Right lung (tissue), 5 donors: ENCODE measurements around the gene DYNC1LI1. TPM values are rescaled to one million over a fixed set of nuclear protein-coding genes. Genes with fewer than 3 reads are reported as not detected.
"Not testable (repeated sequence)": the region's sequence is repeated elsewhere in the genome, so short reads cannot be mapped to it uniquely, and the experiment has no call there.

ENCODE experiments used
- DNase-seq, 2 donors: peaks; one replicate each; pipeline ENCODE4 v3.0.0-alpha.2; 2013
- polyA plus RNA-seq, 5 donors: library from polyadenylated mRNA; unstranded; fragments of 120-200 nt; gene quantifications; one replicate each; pipeline versions ENCODE4 v1.2.1 to v1.2.3, GENCODE V29; 2013; ENCODE audit warnings: inconsistent platforms in 1 of 5, low replicate concordance in 1 of 5; ENCODE audit not compliant: insufficient read length in 5 of 5, insufficient read depth in 1 of 5

The DYNC1LI1 gene
- polyA plus RNA-seq, 5 donors: 36.7 to 47.5 (median 40.7) TPM

DNA sequence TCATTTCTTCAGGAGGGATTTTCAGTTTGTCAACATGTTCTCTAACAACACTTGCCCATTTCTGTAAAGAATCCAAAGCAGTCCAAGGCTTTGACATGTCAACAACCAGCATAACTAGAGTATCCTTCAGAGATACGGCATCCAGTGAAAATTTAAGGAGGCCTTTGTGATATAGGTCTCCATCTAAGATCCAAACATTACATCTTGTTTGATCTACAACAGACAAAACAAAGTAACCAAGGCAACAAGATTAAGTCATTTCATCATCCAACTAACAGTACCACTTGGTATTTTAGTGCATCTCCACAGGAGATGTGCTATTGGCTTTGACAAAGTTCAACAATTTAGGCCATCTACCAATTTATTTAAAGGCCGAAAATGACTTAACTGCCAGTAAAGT is 25.8 kb downstream of the DYNC1LI1 start:
- DNase-seq: peak in 1 of 2 donors; percentile 4

DNA sequence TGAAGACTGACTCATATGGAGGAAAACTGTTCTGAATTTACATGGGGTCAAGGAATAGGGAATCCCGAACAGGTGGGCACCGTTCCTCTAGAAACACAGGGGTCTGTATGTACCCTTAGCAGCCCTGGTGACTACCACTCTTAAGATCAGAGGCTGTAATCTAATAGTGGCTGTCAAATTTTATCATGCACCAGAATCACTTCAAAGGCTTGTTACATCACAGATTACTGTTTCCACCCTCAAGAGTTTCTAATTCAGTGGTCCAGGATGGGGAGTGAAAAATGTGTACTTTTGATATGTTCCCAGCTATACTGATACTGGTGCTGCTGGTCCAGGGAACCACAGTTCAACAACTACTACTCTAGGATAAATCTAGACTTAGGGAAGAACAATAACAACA is 27.9 kb downstream of the DYNC1LI1 start:
- DNase-seq: no peak

DNA sequence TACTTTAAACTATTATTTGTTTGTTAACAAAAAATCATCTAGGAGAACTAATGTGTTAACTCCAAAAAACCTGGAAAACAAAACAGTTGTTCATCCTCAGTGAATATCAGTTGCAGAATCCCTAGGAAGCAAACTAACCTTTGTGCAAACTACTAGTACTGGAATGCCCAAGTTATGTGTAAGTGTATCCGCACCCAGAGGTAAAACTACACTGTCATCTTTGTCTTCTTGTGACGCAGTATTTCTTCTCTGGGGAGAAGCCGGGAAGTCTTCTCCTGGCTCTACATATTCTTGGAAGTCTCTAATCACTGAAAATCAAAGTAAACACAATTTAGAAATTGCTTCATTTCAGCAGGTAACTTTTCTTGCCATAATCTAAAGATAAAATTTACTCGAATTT is 29.8 kb downstream of the DYNC1LI1 start:
- DNase-seq: no peak

DNA sequence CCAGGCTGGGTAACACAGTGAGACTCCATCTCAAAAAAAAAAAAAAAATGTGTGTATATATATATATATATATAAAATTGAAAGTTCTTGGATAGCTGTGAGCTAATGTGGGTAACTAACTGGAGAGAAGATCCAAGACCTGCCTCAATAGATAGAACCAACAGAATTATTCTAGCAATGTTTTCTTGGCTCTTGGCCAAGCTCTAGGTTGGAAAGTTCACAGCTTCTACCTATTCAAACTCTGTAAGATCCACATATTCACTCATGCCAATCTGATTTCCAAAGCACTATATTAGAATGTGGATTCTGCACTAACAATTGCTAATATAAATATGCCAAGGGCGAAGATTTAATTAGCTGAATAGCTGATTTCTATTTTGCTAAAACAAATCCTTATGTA is 38.2 kb downstream of the DYNC1LI1 start:
- no peak for DNase-seq

DNA sequence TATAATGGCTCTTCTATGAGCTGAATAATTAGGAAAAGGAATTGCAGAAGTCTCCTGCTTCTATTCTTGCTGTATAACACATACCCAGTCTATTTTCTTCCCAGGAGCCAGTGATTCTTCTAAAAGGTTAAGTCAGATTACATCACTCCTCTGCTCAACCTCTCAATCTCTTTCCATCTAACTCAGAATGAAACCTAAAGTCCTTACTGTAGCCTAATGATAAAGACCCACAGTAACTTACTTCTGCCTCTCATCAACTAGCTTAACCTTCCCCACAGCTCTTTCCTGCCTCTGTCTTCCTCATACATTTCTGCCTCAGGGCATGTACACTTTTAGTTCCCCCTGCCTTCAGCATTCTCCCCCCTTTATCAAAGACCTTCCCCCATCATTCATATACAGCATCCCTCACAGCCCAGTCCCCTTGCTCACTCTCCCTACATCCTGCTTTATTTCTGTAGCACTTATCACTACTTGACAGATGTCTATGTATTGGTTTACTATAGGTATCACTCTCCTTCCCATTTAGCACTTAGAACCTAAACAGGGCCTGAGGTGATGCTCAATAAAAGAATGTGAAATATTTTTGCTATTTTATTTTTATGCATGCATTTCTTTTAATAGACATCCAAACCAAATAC is 39.5 kb downstream of the DYNC1LI1 start:
- no peak for DNase-seq

DNA sequence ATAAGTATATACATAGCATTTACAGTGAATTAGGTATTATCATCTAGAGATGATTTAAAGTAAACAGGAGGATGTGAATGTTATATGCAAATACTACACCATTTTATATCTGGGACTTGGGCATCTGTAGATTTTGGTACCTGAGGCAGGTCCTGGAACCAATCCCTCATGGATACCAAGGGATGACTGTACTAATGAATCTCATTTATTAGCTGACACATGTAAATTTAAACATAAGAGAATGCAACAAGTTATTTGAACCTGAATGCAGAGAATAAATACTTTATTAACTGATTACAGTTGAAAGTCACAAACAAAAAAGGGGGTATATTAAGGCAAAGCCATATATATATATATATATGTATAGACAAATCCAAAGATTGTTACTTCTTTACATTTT is 44.9 kb downstream of the DYNC1LI1 start:
- DNase-seq: no peak

DNA sequence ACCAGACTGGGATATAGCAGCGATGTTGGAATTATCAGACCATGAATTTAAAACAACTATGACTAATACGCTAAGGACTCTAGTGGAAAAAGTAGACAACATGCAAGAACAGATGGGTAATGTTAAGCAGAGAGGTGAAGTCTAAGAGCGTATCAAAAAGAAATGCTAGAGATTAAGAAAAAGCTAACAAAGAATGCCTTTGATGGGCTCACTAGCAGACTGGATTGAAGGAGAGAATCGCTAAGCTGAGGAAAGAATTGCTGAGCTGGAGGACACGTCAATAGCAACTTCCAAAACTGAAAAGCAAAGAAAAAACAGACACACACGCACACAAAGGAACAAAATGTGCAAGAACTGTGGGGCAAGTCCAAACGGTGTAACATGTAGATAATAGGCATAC is 48.0 kb downstream of the DYNC1LI1 start:
- no peak for DNase-seq

DNA sequence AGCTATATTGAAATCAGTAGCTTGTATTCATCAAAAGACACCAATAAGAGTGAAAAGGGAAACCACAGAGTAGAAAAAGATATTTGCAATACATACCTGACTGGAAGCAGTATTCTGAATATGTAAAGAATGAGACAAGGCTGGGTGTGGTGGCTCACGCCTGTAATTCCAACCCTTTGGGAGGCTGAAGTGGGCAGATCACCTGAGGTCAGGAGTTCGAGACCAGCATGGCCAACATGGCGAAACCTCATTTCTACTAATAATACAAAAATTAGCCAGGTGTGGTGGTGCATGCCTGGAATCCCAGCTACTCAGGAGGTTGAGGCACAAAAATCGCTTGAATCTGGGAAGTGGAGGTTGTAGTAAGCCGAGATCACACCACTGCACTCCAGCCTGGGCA is 51.7 kb downstream of the DYNC1LI1 start:
- not testable (repeated sequence) for DNase-seq

DNA sequence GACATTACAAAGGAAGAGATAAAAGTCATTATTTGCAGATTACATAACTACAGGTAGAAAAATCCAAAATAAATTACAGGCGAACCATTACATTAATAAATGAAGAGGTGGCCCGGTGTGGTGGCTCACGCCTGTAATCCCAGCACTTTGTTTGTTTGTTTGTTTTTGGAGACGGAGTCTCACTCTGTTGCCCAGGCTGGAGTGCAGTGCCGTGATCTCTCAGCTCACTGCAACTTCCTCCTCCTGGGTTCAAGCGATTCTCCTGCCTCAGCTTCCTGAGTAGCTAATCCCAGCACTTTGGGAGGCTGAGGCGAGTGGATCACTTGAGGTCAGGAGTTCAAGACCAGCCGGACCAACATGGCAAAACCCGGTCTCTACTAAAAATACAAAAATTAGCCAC is 53.9 kb downstream of the DYNC1LI1 start:
- not testable (repeated sequence) for DNase-seq

DNA sequence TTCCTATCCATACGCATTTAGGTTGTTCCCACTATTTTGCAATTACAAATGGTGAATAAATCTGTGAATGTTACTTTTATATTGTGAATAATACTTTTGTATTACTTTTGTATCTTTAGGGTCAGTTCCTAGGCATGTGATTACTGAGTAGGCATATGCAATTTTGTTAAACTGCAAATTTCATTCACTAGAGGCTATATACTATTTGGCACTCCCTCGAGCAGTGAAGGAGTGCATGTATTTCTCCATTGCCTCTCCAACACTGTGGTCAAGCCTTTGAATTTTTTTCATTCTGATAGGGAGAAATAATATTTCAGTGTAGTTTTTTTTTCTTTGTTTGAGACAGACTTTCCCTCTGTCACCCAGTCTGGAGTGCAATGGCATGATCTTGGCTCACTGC is 59.7 kb downstream of the DYNC1LI1 start:
- no peak for DNase-seq

DNA sequence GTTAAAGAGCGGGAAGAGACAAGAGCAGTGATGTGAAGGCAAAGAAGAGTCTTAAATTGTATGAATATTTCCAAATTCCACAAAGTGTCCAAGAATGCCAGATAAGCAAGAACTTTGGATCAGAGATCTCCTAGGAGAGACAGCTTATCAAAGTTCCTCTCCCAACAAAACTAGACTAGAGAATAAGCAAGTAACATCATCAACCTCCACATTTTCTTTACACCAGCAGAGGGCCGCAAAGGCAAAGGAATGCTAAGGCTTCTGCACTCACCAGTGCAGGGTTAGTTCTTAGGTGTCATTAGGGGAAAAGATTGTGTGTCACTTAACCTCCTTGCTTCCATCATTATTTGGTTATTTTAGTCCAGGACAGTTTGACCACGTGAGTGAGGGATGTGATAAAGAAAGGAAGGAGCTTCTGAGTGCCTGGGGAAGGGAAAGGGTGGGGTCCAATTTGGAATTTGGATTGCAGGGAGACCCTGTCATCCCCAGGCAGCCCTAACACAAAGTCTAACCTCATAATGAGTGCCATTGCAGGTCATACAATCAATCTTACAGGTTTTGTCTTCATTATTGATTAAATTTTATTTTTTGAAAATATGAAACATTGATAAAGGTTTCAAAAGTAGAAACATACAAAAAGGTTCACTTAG is 60.5 kb downstream of the DYNC1LI1 start:
- peak; percentile 58 to 73 for DNase-seq

DNA sequence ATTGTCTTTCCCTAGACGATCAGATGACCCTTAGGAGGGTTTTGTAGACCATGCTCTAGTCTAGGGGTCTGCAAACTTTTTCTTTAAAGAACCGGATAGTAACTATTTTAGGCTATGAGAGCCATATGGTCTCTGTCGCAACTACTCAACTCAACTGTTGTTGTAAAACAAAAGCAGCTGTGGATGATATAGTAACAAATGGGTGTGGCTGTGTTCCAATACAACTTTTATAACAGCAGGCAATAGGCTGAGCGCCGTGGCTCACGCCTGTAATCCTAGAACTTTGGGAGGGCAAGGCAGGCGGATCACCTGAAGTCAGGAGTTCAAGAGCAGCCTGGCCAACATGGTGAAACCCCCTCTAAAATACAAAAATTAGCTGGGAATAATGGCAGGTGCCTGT is 61.9 kb downstream of the DYNC1LI1 start:
- peak; percentile 81 to 84 for DNase-seq

DNA sequence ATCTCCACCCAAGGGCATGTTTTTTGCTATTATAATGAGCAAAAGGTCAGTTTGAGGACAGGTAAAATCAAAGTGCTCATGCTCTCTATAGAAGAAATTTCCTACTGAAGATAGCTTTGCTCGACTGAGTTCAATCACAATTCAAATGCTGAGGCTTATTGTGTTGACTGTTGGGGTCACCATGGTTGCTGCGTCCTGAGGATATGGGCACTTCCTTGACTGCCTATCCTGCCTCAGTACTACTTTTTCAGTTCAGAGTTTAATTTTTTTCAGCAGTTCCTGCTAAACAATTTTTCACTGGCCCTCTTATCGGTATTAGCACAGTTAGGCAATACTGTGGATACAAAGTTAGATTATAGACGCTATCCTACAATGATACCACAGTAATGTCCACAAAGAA is 64.2 kb downstream of the DYNC1LI1 start:
- no peak for DNase-seq

DNA sequence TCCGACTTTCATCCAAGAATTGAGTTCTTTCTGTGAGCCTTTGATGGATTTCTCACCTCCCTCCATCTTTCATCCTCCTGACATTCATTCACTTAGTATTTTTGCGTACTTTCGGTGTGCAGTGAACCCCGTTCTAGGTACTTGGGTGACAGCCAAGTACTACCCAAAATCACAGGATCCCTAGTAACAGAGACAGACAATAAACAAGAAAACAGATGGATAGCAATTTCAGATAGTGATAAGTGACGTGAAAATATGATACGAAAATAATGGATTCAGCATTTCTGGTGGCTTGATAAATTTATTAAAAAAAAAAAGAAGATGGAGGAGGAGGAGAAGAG is 67.7 kb downstream of the DYNC1LI1 start:
- no peak for DNase-seq

DNA sequence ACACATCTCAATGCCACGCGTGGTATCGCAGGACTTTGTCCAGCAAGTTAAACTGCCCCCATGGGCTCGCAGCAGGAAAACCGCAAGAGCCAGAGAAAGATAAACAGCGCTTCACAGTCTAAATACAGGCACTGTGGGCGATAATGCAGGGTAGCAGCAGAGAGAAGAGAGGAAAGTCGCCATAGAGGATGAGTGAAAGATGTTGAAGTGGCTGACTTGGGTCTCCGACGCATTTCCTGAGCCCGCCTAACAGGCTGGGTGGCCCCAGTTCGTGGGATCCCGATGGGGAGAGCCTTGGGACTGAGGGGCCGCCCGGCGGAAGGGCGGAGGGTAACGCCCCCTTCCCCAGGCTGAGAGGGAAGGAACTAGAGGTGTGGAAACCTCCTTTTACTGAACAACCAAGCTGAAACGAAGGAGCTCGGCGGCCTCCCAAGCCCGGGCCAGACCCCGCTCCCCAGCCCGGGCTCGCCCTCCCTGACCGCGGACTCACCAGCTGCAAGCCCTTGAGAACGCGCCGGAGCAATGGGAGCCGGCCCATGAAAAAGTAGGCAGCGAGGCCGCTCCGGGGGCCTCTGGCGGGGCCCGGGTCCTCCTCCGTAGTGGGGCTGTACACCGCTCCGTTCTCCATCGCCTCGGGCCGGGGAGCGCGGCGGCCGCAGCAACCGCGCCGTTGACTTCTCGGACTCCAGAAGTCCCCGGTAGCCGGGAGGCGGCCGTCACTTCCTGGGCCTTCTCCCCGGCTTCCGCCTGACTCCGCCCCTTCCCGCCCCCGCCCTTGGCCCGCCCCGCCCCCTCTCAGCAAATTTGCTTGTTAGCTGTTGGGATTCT is 68.3 kb downstream of the DYNC1LI1 start, which contains the start of gene CMTM6:
Gene CMTM6 (minus strand): TSS at position 735 of the 828 bp plus-strand sequence. CDS start 107 bp downstream, at position 628.
- peak; percentile 81 for DNase-seq

DNA sequence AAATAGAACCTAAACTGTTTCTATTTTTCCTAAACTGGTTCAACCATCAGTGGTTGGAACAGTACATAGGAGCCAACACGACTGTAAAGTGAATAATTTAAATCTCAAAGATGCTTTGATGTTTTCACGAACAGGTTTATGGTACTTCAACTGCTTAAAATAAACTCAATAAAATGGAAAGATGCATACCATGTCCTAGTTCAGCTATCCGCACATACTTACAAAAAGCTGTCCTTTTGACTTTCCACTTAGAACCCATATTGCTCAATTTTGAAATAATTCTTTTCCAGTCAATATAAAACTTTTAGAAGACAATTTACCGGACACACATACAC is 68.9 kb downstream of the DYNC1LI1 start:
- DNase-seq: no peak

DNA sequence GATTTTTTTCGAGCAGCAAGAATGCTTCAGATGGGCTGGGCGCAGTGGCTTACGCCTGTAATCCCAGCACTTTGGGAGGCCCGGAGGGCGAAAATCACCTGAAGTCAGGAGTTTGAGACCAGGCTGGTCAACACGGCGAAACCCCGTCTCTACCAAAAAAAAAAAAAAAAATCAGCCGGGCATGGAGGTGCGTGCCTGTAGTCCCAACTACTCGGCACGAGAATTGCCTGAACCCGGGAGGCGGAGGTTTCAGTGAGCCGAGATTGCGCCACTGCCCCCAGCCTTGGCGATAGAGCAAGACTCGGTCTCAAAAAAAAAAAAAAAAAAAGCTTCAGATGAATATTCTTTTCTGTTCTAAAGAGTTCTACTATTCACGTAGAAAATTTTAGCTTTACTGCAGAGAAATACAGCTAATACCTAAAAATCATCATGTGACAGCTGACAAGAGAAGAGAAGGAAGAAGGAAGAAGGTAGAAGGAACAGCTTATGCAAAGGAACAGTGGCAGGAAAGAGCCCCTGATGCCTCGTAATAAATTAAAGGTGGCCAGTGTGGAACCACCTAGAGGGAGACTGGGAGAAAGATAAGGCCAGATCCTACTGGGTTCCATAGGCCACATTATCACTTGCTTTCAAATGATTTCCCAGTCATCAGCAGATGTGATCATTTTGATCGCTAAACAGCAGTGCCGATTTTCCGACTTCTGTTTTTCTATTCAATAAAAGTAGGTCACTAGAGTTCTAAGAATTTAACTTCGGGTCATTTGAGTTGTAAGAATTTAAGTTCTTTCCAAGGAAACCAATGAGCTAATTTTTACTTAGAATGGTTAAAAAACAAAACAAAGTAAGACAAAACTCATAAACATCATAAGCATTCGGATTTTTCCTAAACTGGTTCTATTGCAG is 69.5 kb downstream of the DYNC1LI1 start:
- no peak for DNase-seq

DNA sequence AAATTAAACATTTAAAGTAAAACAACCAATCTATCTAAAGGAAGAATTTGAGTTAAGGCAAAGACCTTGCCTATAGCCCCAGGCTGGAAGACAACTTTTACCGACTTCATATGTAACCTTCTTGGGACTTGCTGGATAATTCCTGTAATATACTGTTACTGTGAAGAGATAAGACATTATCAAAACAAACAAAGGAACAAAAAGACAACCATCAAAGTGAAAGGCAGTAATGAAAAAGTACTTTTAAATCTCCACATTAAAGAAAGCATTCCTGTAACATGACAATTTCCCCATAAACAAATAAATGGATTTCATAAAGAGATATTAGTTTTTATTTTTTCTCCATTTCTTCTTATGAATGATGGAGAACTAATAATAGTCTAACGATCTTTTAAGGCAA is 70.4 kb downstream of the DYNC1LI1 start:
- no peak for DNase-seq

DNA sequence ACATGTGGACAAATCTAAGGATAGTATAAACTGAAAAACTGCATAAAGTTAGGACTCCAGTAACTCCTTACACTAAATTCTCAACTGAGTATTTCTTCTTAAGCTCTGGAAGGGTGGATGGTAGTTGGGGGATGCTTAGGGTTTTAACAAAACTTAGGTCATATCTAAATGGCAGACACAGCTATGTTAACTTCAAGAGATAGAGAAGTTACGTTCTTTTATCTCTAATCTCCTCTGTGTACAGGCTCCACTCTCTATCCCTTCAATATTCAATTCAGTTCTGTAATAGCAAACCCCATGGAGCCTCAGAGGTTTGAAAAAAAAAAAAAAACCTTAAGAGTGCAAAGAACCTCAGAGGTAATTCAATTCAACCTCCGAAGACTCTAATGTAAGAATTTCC is 71.1 kb downstream of the DYNC1LI1 start:
- no peak for DNase-seq

DNA sequence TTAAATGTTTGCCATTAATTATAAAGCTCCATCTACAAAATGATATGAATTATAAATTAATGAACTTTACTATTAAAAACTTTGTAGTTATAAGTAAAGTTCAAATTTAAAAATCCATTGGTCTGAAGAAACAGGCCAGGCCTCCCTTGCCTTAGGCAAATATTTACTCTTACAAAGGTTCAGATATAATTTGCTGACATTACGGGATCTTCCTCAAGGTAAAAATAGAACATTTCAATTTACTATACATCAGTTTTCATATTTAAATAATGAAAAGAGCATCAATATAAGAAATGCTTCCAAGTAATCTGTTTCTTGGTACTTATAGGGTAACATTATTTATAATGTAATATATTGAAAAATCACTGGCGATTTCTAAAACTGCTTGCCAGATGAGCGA is 71.7 kb downstream of the DYNC1LI1 start:
- DNase-seq: no peak

DNA sequence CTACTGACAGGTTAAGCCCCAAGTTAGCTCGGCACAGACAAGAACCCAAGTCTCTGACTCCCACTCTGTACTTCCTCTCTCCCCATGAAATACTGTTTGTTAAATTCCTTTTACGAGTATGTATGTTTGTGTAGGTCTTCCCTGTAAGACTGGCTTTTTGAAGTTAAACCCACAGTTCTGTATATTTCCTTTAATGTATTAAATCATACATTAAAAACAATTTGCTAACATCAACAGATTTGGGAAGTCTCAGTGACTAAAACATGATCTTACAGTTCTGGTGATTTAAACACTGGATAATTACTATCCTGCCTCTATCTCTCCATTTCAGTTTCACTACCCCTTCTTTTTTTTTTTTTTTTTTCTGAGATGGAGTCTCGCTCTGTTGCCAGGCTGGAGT is 72.4 kb downstream of the DYNC1LI1 start:
- DNase-seq: no peak

DNA sequence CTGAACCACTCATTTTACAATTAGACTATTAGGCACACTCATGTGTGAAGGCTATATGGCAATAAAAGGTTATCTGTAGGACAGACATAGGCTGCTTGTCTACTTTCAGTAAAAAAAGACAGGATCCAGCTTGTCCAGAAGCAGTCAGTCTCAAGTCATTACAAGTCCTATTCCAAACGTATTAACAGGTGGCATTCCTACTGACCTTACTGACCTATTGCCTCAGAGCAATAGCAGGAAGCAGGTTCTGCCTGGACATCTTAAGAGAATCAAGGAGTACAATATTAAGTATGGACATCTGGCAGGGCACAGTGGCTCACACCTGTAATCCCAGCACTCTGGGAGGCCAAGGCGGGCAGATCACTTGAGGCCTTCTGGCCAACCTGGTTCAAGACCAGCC is 75.0 kb downstream of the DYNC1LI1 start:
- DNase-seq: no peak
